Transverse colon (tissue), 4 donors: ENCODE data around the gene SERINC5. TPM values are rescaled to one million over a fixed set of nuclear protein-coding genes. Genes with fewer than 3 reads are reported as not detected.
"Not testable (repeated sequence)": the region's sequence is repeated elsewhere in the genome, so short reads cannot be mapped to it uniquely, and the experiment has no call there.

Experiments used
- DNase-seq: peaks from one replicate; pipeline ENCODE4 v3.0.0-alpha.2; 2019
- H3K27ac ChIP-seq, 4 donors: fragments of 200-600 bp; sonication (generic); 2 replicates each; pipeline ENCODE4 v1.5.1; 2016 to 2018; ENCODE audit warnings: inconsistent platforms in 4 of 4
- H3K27me3 ChIP-seq: fragments of 200-600 bp; sonication (generic); 2 replicates; pipeline ENCODE4 v1.5.1; 2017; ENCODE audit warnings: inconsistent platforms
- H3K36me3 ChIP-seq, 4 donors: fragments of 200-600 bp; sonication (generic); 2 replicates each; pipeline ENCODE4 v1.5.1; 2017 to 2019; ENCODE audit warnings: inconsistent platforms in 4 of 4
- H3K4me1 ChIP-seq, 4 donors: fragments of 200-600 bp; sonication (generic); 2 replicates each; pipeline ENCODE4 v1.5.1; 2017 to 2020; ENCODE audit warnings: inconsistent platforms in 4 of 4
- H3K4me3 ChIP-seq, 4 donors: fragments of 200-600 bp; sonication (generic); 1 replicate in 1 of 4; 2 replicates in 3 of 4; pipeline versions ENCODE4 v1.5.1 to v1.6.1; 2017 to 2019; ENCODE audit warnings: inconsistent platforms in 4 of 4
- H3K9me3 ChIP-seq, 2 donors: fragments of 200-600 bp; sonication (generic); 2 replicates each; pipeline ENCODE4 v1.5.1; 2017 to 2019; ENCODE audit warnings: inconsistent platforms in 2 of 2
- EP300 ChIP-seq: sonication (generic); formaldehyde crosslinking; IDR thresholded peaks from one replicate; pipeline ENCODE4 v1.6.1; 2017; ENCODE audit warnings: antibody characterized with exemption, low read depth
- POLR2A ChIP-seq: fragments of 450-650 bp; IDR thresholded peaks from one replicate; pipeline ENCODE4 v1.6.1; 2016; ENCODE audit warnings: antibody characterized with exemption, mild to moderate bottlenecking, moderate library complexity
- POLR2AphosphoS5 ChIP-seq, 3 donors: sonication (generic); formaldehyde crosslinking; IDR thresholded peaks; one replicate each; pipeline ENCODE4 v1.6.1; 2016; ENCODE audit warnings: antibody characterized with exemption in 3 of 3
- WGBS, 2 donors: methylation state at CpG; one replicate each; pipeline ENCODE4 v1.1.5; 2018; ENCODE audit warnings: low coverage in 1 of 2; 5-methylcytosine and 5-hydroxymethylcytosine counted together
- in situ Hi-C, 4 donors: fragments of 200-750 bp; cut with MboI; loops; one replicate each; pipeline versions ENCODE4 v1.15.0 to v1.15.1; 2017; ENCODE audit warnings: low sequenced_read_pairs in 3 of 4, low pct_ligation_motif_present in 1 of 4, low pct_unique_long_range_greater_than_20kb in 1 of 4
- intact Hi-C: fragments of 100-400 bp; cut with DNase I; formaldehyde crosslinking; loops from one replicate; pipeline ENCODE4 v1.15.1; 2023; ENCODE audit warnings: low total_unique reads
- total RNA-seq, 4 donors: library from RNA; depleted of rRNA; stranded (reverse); fragments of >200 nt; gene quantifications; one replicate each; pipeline ENCODE4 v1.1.0, GENCODE V29; 2016
- TF ChIP-seq, protein P1 (sequence below), 5 experiments: fragments of 200-600 bp in 3 of 5; fragments of 450-650 bp in 2 of 5; sonication (generic) in 3 of 5; IDR thresholded peaks; 1 replicate in 2 of 5; 2 replicates in 3 of 5; pipeline ENCODE4 v1.5.1; 2016 to 2017; ENCODE audit warnings: antibody characterized with exemption in 5 of 5, inconsistent platforms in 3 of 5, mild to moderate bottlenecking in 2 of 5, moderate library complexity in 1 of 5

The SERINC5 gene
- total RNA-seq, 4 donors from 2014 or later = 40.6 to 90.4 (median 79.6) TPM

- intact Hi-C loops = loop anchor here (10.0 kb wide), 1 partner anchor 182 kb away; no protein-coding TSS in a partner anchor
- Histone ChIP-seq H3K4me3 (no peak overlapping the region), H3K27me3 (no peaks in the 10 kb centered on the region), H3K36me3 (no peaks in the 10 kb centered on the region), H3K4me1 (peaks cover 0 to 2% (median 0%) of the 10 kb centered on the region in 4 donors), H3K9me3 (no peaks in the 10 kb centered on the region), H3K27ac (no peak overlapping the region)
- in situ Hi-C loops = no loop called here
- WGBS, 2 donors = 56 to 69% methylated on average over 2 of the region's 2 CpGs
- TF ChIP-seq EP300 = no peak
- TF ChIP-seq POLR2A = no peak
- TF ChIP-seq, protein P1, sequence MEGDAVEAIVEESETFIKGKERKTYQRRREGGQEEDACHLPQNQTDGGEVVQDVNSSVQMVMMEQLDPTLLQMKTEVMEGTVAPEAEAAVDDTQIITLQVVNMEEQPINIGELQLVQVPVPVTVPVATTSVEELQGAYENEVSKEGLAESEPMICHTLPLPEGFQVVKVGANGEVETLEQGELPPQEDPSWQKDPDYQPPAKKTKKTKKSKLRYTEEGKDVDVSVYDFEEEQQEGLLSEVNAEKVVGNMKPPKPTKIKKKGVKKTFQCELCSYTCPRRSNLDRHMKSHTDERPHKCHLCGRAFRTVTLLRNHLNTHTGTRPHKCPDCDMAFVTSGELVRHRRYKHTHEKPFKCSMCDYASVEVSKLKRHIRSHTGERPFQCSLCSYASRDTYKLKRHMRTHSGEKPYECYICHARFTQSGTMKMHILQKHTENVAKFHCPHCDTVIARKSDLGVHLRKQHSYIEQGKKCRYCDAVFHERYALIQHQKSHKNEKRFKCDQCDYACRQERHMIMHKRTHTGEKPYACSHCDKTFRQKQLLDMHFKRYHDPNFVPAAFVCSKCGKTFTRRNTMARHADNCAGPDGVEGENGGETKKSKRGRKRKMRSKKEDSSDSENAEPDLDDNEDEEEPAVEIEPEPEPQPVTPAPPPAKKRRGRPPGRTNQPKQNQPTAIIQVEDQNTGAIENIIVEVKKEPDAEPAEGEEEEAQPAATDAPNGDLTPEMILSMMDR (IDR thresholded peaks at IDR 0.05) = no peak
- no peak for TF ChIP-seq POLR2AphosphoS5 (IDR thresholded peaks at IDR 0.05)
- DNase-seq = no peak
Observed at GRCh38 chr5:80277191-80277590, 21.3 kb upstream of the SERINC5 start.

DNA sequence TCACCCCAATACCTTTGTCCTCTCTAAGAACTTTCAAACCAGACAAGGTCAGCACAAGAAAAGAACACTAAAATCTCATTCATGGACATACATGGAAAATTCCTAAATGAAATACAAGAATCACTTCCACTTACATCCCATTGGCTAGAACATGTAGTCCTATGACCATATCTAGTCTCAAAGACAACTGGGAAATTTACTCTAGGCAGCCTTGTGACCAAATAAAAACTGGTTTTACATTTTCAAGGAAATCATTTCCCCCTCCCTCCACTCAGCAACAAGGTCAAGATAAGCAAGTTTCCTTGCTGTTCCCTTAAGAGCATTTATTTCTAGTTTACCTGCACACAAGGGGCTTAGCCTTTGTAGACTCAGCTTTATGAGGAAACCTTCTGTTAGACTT, 20.3 kb upstream of the SERINC5 start:
- in situ Hi-C loops (no loop called here), intact Hi-C loops (loop anchor here (10.0 kb wide), 1 partner anchor 181 kb away; no protein-coding TSS in a partner anchor)
- no peaks in the 10 kb centered on the region for H3K9me3 ChIP-seq

DNA sequence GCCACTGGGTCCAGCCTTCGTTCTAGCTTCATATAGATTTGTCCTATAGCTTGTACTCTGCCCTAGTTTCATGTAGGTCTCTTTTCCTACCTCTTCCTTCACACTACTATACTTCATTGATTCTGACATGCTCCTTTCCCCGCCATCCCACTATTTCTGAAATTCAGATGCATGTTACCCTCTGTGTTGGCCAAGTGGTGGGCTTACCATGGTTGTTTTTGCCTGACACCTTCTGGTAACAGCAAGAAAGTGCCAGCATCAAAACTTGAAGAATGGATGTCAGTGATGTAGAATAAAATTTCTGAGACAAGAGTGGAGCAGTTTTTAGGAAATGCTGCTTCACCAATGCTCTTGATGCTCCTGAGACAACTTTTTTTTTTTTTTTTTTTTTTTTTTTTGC, 19.5 kb upstream of the SERINC5 start:
- 75 to 100% methylated on average over 2 of the region's 2 CpGs for WGBS, 2 donors
- Histone ChIP-seq H3K27me3 (no peaks in the 10 kb centered on the region), H3K9me3 (no peaks in the 10 kb centered on the region), H3K4me3 (no peak overlapping the region), H3K36me3 (no peaks in the 10 kb centered on the region), H3K4me1 (peaks cover 0 to 2% (median 0%) of the 10 kb centered on the region in 4 donors), H3K27ac (no peak overlapping the region)
- intact Hi-C loops = loop anchor here (10.0 kb wide), 1 partner anchor 181 kb away; no protein-coding TSS in a partner anchor
- DNase-seq = no peak
- TF ChIP-seq POLR2AphosphoS5 (IDR thresholded peaks at IDR 0.05) = no peak
- TF ChIP-seq, protein P1 (IDR thresholded peaks at IDR 0.05) = peak in 4 of 5 experiments; percentile 21 to 44 (median 24)
- no peak for TF ChIP-seq POLR2A
- TF ChIP-seq EP300 = no peak
- in situ Hi-C loops = no loop called here

More for the DNA sequence above, 20.3 kb upstream of the SERINC5 start:
- H3K4me3 ChIP-seq = no peak overlapping the region
- H3K4me1 ChIP-seq = peaks cover 0 to 2% (median 0%) of the 10 kb centered on the region in 4 donors
- TF ChIP-seq, protein P1 (IDR thresholded peaks at IDR 0.05) = no peak
- TF ChIP-seq POLR2AphosphoS5 (IDR thresholded peaks at IDR 0.05) = no peak
- TF ChIP-seq POLR2A = no peak
- TF ChIP-seq EP300 = no peak
- no peaks in the 10 kb centered on the region for H3K27me3 ChIP-seq
- DNase-seq = no peak
- no peaks in the 10 kb centered on the region for H3K36me3 ChIP-seq
- H3K27ac ChIP-seq = no peak overlapping the region

DNA sequence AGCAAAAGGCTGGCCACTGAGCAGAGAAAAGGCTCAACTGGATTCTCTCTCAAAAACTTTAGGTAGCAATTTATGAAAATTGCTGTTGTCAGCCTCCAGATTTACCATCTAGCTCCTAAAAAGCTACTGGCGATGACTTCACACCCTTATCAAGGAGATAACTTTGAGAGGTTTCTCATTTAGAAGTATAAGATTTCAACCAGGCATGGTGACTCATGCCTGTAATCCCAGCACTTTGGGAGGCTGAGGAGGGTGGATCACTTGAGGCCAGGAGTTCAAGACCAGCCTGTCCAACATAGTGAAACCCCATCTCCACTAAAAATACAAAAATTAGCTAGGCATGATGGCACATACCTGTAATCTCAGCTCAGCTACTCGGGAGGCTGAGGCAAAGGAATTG, 14.7 kb upstream of the SERINC5 start:
- DNase-seq, H3K9me3 ChIP-seq, H3K4me3 ChIP-seq, H3K27me3 ChIP-seq, in situ Hi-C loops, H3K27ac ChIP-seq, H3K36me3 ChIP-seq: not testable (repeated sequence)
- intact Hi-C loops = loop anchor here (10.0 kb wide), 1 partner anchor 176 kb away; no protein-coding TSS in a partner anchor
- peaks cover 0 to 11% (median 5%) of the 10 kb centered on the region in 4 donors for H3K4me1 ChIP-seq
- WGBS, 2 donors = 84 to 92% methylated on average over 2 of the region's 2 CpGs

DNA sequence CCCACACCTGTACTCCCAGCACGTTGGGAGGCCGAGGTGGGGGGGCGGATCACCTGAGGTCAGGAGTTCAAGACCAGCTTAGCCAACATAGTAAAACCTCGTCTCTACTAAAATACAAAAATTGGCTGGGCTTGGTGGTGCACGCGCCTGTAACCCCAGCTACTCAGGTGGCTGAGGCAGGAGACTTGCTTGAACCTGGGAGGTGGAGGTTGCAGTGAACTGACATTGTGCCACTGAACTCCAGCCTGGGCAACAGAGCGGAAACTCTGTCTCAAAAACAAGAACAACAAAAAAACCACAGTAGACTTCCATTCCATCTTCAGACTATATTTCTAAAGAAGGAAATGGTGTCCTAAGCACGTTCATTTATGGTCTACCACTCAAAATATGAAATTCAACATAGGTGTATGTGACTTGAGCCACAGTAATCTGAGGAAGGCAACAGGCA, 14.2 kb upstream of the SERINC5 start:
- WGBS, 2 donors = 72 to 85% methylated on average over 2 to 8 of the region's 8 CpGs
- Histone ChIP-seq H3K27me3 (no peaks in the 10 kb centered on the region), H3K4me1 (peaks cover 0 to 11% (median 5%) of the 10 kb centered on the region in 4 donors), H3K4me3 (no peak overlapping the region), H3K36me3 (no peaks in the 10 kb centered on the region), H3K27ac (no peak overlapping the region), H3K9me3 (no peaks in the 10 kb centered on the region)
- in situ Hi-C loops (no loop called here), intact Hi-C loops (loop anchor here (10.0 kb wide), 1 partner anchor 175 kb away; no protein-coding TSS in a partner anchor)
- TF ChIP-seq EP300 = no peak
- TF ChIP-seq, protein P1 (IDR thresholded peaks at IDR 0.05) = no peak
- TF ChIP-seq POLR2A = no peak
- TF ChIP-seq POLR2AphosphoS5 (IDR thresholded peaks at IDR 0.05) = no peak
- no peak for DNase-seq
